ENCODE measurements around the gene ATF5. TPM values are rescaled to one million over a fixed set of nuclear protein-coding genes. Genes with fewer than 3 reads are reported as not detected.

Gene ATF5
- total and polyA plus RNA-seq, 2 of the 8 experiments (the other 6 are each of a cell fraction or from before 2014, with no cell fraction given): 6.2 to 13.1 TPM

GRCh38 chr19:49937750-49938381 is 8.9 kb downstream of the ATF5 start:
- H3K27me3 ChIP-seq (replicated peaks in 1 of 4; ENCODE audit: control insufficient read depth in 3 of 4, extremely low read depth in 1 of 4, insufficient read depth in 3 of 4, low read length in 3 of 4): no peaks in the 10 kb centered on the region
- H4K5ac ChIP-seq (ENCODE audit: insufficient read length, low read depth, low read length): no peak overlapping the region
- POLR2A ChIA-PET (ENCODE audit: partially characterized antibody): interaction anchor here (0.9 to 1.7 kb wide), 3 partner anchors 8 to 40 kb away, joined by 3 to 5 read pairs (median 3); partner anchors contain the start of gene NUP62
- no peaks in the 10 kb centered on the region for H3K79me2 ChIP-seq (ENCODE audit: control insufficient read depth in 1 of 2, insufficient read depth in 2 of 2, low read length in 2 of 2)
- H2AFZ ChIP-seq (ENCODE audit: low read length): no peak overlapping the region
- FAIRE-seq (no peak), DNase-seq (ENCODE audit: low read depth in 1 of 2, low spot score in 2 of 2) (peak; percentile 57 to 98)
- H2BK15ac ChIP-seq (ENCODE audit: low read length): no peak overlapping the region
- H3K4ac ChIP-seq (replicated peaks; ENCODE audit: insufficient read length, low read depth, low read length): no peak overlapping the region
- H3K79me1 ChIP-seq (ENCODE audit: low read depth, low read length): no peaks in the 10 kb centered on the region
- H3K4me2 ChIP-seq (ENCODE audit: insufficient read depth in 1 of 2, low read depth in 2 of 2, low read length in 2 of 2): peak overlapping the region in 1 of 2 experiments; percentile 48; a peak in 3 of 4 replicates
- H2BK5ac ChIP-seq (ENCODE audit: low read depth, low read length): no peak overlapping the region
- 32% methylated on average over 33 of the region's 35 CpGs; no CpG with 5 or more reads in 1 of the 2 experiments for WGBS, 2 experiments (ENCODE audit: extremely low coverage in 1 of 2, insufficient coverage in 1 of 2, insufficient read length in 1 of 2, insufficient replicate concordance in 2 of 2, low coverage in 1 of 2, low lambda C conversion rate in 2 of 2, missing lambda C conversion rate in 1 of 2)
- H4K91ac ChIP-seq (replicated peaks; ENCODE audit: insufficient read length, low read length): no peak overlapping the region
- H3K36me3 ChIP-seq (ENCODE audit: control insufficient read depth in 2 of 4, insufficient read depth in 4 of 4, low read length in 3 of 4): no peaks in the 10 kb centered on the region
- no peak overlapping the region for H2BK120ac ChIP-seq (replicated peaks; ENCODE audit: low read depth, low read length)
- no peak overlapping the region for H3K23ac ChIP-seq (ENCODE audit: insufficient read length)
- peak overlapping the region in 2 of 4 experiments; percentile 10 to 48; a peak in 3 of 8 replicates for H3K4me3 ChIP-seq (ENCODE audit: extremely low read depth in 1 of 4, insufficient read depth in 2 of 4, low read depth in 3 of 4, low read length in 4 of 4)
- no peak overlapping the region for H3K27ac ChIP-seq (ENCODE audit: low read depth, low read length)
- no peak overlapping the region for H2AK5ac ChIP-seq (ENCODE audit: low read depth, low read length)
- H2BK12ac ChIP-seq (ENCODE audit: low read depth, low read length): no peak overlapping the region
- no peaks in the 10 kb centered on the region for H3K9me3 ChIP-seq (ENCODE audit: insufficient read depth in 2 of 2, low read depth in 1 of 2, low read length in 1 of 2)
- no peak overlapping the region for H3K18ac ChIP-seq (ENCODE audit: extremely low read depth, low read length)
- no peak overlapping the region for H2BK20ac ChIP-seq (ENCODE audit: low read length)
- H3K9ac ChIP-seq (replicated peaks in 1 of 4; ENCODE audit: extremely low read depth in 1 of 4, low read depth in 3 of 4, low read length in 3 of 4): no peak overlapping the region
- CTCF ChIA-PET (ENCODE audit: partially characterized antibody): interaction anchor here (0.6 to 10.3 kb wide), 22 partner anchors 9 to 198 kb away, joined by 3 to 231 read pairs (median 4); partner anchors contain the start of gene ATF5
- no peaks in the 10 kb centered on the region for H3K23me2 ChIP-seq (ENCODE audit: low read depth, low read length)
- H4K20me1 ChIP-seq (replicated peaks in 1 of 2; ENCODE audit: control insufficient read depth in 1 of 2, insufficient read depth in 2 of 2, low read length in 2 of 2): no peaks in the 10 kb centered on the region
- no peak overlapping the region for H3K14ac ChIP-seq (ENCODE audit: insufficient read length)
- H3K4me1 ChIP-seq (replicated peaks in 1 of 4; ENCODE audit: control insufficient read depth in 3 of 4, insufficient read depth in 4 of 4, low read length in 3 of 4): no peaks in the 10 kb centered on the region; a peak in 1 of 7 replicates
- H4K8ac ChIP-seq (ENCODE audit: extremely low read depth, insufficient read depth, low read length): no peak overlapping the region
- H3K56ac ChIP-seq (replicated peaks; ENCODE audit: insufficient read length, low read depth, low read length): no peak overlapping the region
- TF ChIP-seq CEBPB (IDR thresholded peaks at IDR 0.05; ENCODE audit: low read depth, low read length) (peak; percentile 47; the same call in 1 of the 2 replicates), GABPA (IDR thresholded peaks at IDR 0.05; ENCODE audit: borderline replicate concordance, insufficient read depth, low read length) (0 out of 2 replicates have a peak, but pooled peaks have one; percentile 20), CTCF (IDR thresholded peaks at IDR 0.05; ENCODE audit: control extremely low read depth in 1 of 3, insufficient read depth in 1 of 3, low read depth in 1 of 3, low read length in 3 of 3) (peak; percentile 88 to 97 (median 93)), JUND (IDR thresholded peaks at IDR 0.05; ENCODE audit: low read length) (no peak), CHD2 (IDR thresholded peaks at IDR 0.05; ENCODE audit: low read length) (no peak), HDAC6 (IDR thresholded peaks at IDR 0.05; ENCODE audit: low read depth, low read length) (no peak), RAD21 (IDR thresholded peaks at IDR 0.05 in 1 of 2, conservative IDR thresholded peaks at IDR 0.05 in 1 of 2; ENCODE audit: low read depth in 2 of 2, low read length in 2 of 2) (peak; percentile 99), RBBP5 (IDR thresholded peaks at IDR 0.05; ENCODE audit: borderline replicate concordance, low read depth, low read length) (no peak), CREB1 (IDR thresholded peaks at IDR 0.05) (no peak), BRCA1 (IDR thresholded peaks at IDR 0.05; ENCODE audit: low read depth, low read length) (no peak)

Data from H1 (cell line).